Measurements from ENCODE around the gene FNBP1.
"Not testable (repeated sequence)": the region's sequence is repeated elsewhere in the genome, so short reads cannot be mapped to it uniquely, and the experiment has no call there.

The FNBP1 gene

GRCh38 chr9:129949821-129950220, 93.2 kb downstream of the FNBP1 start:
- TF ChIP-seq TRIM28 (IDR thresholded peaks at IDR 0.05; ENCODE audit: borderline replicate concordance, low read length) (no peak), ZNF175 (tag by site-specific recombination; IDR thresholded peaks at IDR 0.05) (no peak), ZNF202 (tag by site-specific recombination; IDR thresholded peaks at IDR 0.05; ENCODE audit: borderline replicate concordance) (no peak), ZNF571 (tag by site-specific recombination; IDR thresholded peaks at IDR 0.05) (no peak)
- ChIA-PET POLR2A (no interaction called here), CTCF (no interaction called here)
- Histone ChIP-seq H3K4me3 (ENCODE audit: low read depth, low read length) (no peak overlapping the region), H3K4me1 (ENCODE audit: control insufficient read depth, insufficient read depth, low read length) (no peaks in the 10 kb centered on the region), H3K36me3 (ENCODE audit: control insufficient read depth in 2 of 2, insufficient read depth in 1 of 2, low read length in 2 of 2) (peaks cover 9 to 10% of the 10 kb centered on the region in 2 experiments), H3K27ac (ENCODE audit: extremely low read depth, low read depth, low read length) (no peak overlapping the region), H3K9me3 (ENCODE audit: control insufficient read depth, insufficient read depth, low read depth, low read length) (no peaks in the 10 kb centered on the region)

- H3K36me3 ChIP-seq (ENCODE audit: control insufficient read depth in 2 of 2, insufficient read depth in 1 of 2, low read length in 2 of 2) = peaks cover 9 to 13% of the 10 kb centered on the region in 2 experiments
- POLR2A ChIA-PET; H3K9me3 ChIP-seq (ENCODE audit: control insufficient read depth, insufficient read depth, low read depth, low read length); H3K27ac ChIP-seq (ENCODE audit: extremely low read depth, low read depth, low read length); CTCF ChIA-PET; H3K4me1 ChIP-seq (ENCODE audit: control insufficient read depth, insufficient read depth, low read length); H3K4me3 ChIP-seq (ENCODE audit: low read depth, low read length): not testable (repeated sequence)
Observed at GRCh38 chr9:129948626-129949025, 94.4 kb downstream of the FNBP1 start.

- H3K9me3 ChIP-seq (ENCODE audit: control insufficient read depth, insufficient read depth, low read depth, low read length) = no peaks in the 10 kb centered on the region
- peaks cover 0 to 17% of the 10 kb centered on the region in 2 experiments; a peak in 2 of 3 replicates for H3K36me3 ChIP-seq (ENCODE audit: control insufficient read depth in 2 of 2, insufficient read depth in 1 of 2, low read length in 2 of 2)
- ChIA-PET CTCF (interaction anchor here (0.6 kb wide), 1 partner anchor 290 kb away, joined by 3 read pairs; no protein-coding TSS in a partner anchor), POLR2A (no interaction called here)
- H3K4me1 ChIP-seq (ENCODE audit: control insufficient read depth, insufficient read depth, low read length) = no peaks in the 10 kb centered on the region
- H3K27ac ChIP-seq (ENCODE audit: extremely low read depth, low read depth, low read length) = no peak overlapping the region
- TF ChIP-seq ZNF391 (tag by site-specific recombination; IDR thresholded peaks at IDR 0.05; ENCODE audit: borderline replicate concordance, low read depth) = no peak
- TF ChIP-seq HOXD13 (CRISPR knock-in tag; IDR thresholded peaks at IDR 0.05; ENCODE audit: borderline replicate concordance) = no peak
- no peak for TF ChIP-seq ZFP37 (tag by site-specific recombination; IDR thresholded peaks at IDR 0.05)
- no peak for TF ChIP-seq ZNF248 (tag by site-specific recombination; IDR thresholded peaks at IDR 0.05)
- no peak for TF ChIP-seq ZNF639 (tag by site-specific recombination; IDR thresholded peaks at IDR 0.05)
- no peak for TF ChIP-seq MYNN (tag by site-specific recombination; IDR thresholded peaks at IDR 0.05; ENCODE audit: borderline replicate concordance)
- H3K4me3 ChIP-seq (ENCODE audit: low read depth, low read length) = no peak overlapping the region
Observed at GRCh38 chr9:129946246-129946995, 96.6 kb downstream of the FNBP1 start.

GRCh38 chr9:129945314-129945713, 97.7 kb downstream of the FNBP1 start:
- TF ChIP-seq ZNF391 (tag by site-specific recombination; IDR thresholded peaks at IDR 0.05; ENCODE audit: borderline replicate concordance, low read depth) (no peak), ZNF311 (tag by site-specific recombination; IDR thresholded peaks at IDR 0.05; ENCODE audit: borderline replicate concordance) (no peak), ZNF292 (tag by site-specific recombination; IDR thresholded peaks at IDR 0.05; ENCODE audit: borderline replicate concordance, low read depth) (no peak), ZNF157 (tag by site-specific recombination; IDR thresholded peaks at IDR 0.05) (no peak), TRIM28 (IDR thresholded peaks at IDR 0.05; ENCODE audit: borderline replicate concordance, low read length) (no peak), ZNF623 (tag by site-specific recombination; IDR thresholded peaks at IDR 0.05) (no peak), ZNF266 (tag by site-specific recombination; IDR thresholded peaks at IDR 0.05; ENCODE audit: low read depth) (no peak), ZBTB8A (tag by site-specific recombination; IDR thresholded peaks at IDR 0.05) (no peak)
- POLR2A ChIA-PET = no interaction called here
- H3K9me3 ChIP-seq (ENCODE audit: control insufficient read depth, insufficient read depth, low read depth, low read length) = no peaks in the 10 kb centered on the region
- H3K4me1 ChIP-seq (ENCODE audit: control insufficient read depth, insufficient read depth, low read length) = no peaks in the 10 kb centered on the region
- no peak overlapping the region for H3K4me3 ChIP-seq (ENCODE audit: low read depth, low read length)
- no peak overlapping the region for H3K27ac ChIP-seq (ENCODE audit: extremely low read depth, low read depth, low read length)
- CTCF ChIA-PET = interaction anchor here (0.6 kb wide), 1 partner anchor 42 kb away, joined by 3 read pairs; no protein-coding TSS in a partner anchor
- H3K36me3 ChIP-seq (ENCODE audit: control insufficient read depth in 2 of 2, insufficient read depth in 1 of 2, low read length in 2 of 2) = peaks cover 0 to 17% of the 10 kb centered on the region in 2 experiments; a peak in 2 of 3 replicates
